Gastrocnemius medialis (tissue), 4 donors: ENCODE results near the gene MRPL3.

Experiments used
- POLR2A ChIP-seq, 2 donors: fragments of 450-650 bp; IDR thresholded peaks; one replicate each; pipeline ENCODE4 v1.6.1; 2017; ENCODE audit warnings: antibody characterized with exemption in 2 of 2, mild to moderate bottlenecking in 2 of 2, moderate library complexity in 2 of 2
- TF ChIP-seq, protein P1 (sequence below), 5 experiments: fragments of 450-650 bp in 3 of 5; fragments of 200-600 bp in 2 of 5; sonication (generic) in 2 of 5; IDR thresholded peaks in 4 of 5; conservative IDR thresholded peaks in 1 of 5; 1 replicate in 4 of 5; 2 replicates in 1 of 5; pipeline ENCODE4 v1.5.1; 2016 to 2019; ENCODE audit warnings: antibody characterized with exemption in 5 of 5, mild to moderate bottlenecking in 3 of 5, moderate library complexity in 3 of 5

DNA sequence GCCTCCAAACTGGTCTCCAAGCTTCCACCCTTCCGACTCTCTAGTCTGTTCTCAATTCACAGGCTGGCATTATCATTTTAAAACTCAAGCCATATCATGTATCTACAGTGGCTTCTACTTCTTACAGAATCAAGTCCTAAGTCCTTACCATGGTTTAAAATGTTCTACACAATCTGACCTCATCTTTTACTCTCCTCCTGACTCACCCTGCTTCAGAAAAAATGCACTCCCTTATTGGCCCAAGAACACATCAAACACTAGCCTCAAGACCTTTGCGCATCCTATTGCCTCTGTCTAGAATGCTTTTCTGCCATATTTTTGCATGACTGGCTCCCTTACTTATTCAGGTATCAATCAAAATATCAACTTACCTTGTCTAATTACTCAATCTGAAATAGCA is 11.0 kb downstream of the MRPL3 start:
- TF ChIP-seq, protein P1, sequence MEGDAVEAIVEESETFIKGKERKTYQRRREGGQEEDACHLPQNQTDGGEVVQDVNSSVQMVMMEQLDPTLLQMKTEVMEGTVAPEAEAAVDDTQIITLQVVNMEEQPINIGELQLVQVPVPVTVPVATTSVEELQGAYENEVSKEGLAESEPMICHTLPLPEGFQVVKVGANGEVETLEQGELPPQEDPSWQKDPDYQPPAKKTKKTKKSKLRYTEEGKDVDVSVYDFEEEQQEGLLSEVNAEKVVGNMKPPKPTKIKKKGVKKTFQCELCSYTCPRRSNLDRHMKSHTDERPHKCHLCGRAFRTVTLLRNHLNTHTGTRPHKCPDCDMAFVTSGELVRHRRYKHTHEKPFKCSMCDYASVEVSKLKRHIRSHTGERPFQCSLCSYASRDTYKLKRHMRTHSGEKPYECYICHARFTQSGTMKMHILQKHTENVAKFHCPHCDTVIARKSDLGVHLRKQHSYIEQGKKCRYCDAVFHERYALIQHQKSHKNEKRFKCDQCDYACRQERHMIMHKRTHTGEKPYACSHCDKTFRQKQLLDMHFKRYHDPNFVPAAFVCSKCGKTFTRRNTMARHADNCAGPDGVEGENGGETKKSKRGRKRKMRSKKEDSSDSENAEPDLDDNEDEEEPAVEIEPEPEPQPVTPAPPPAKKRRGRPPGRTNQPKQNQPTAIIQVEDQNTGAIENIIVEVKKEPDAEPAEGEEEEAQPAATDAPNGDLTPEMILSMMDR (IDR thresholded peaks at IDR 0.05 in 4 of 5, conservative IDR thresholded peaks at IDR 0.05 in 1 of 5), result no peak
- TF ChIP-seq POLR2A (IDR thresholded peaks at IDR 0.05), result no peak
